Measurements from ENCODE around the gene TREH. TPM values are rescaled to one million over a fixed set of nuclear protein-coding genes. Genes with fewer than 3 reads are reported as not detected.
A peak's percentile ranks its signal among the peaks of the same experiment; 100 is the strongest.

Gene TREH
- polyA plus RNA-seq, 1 donor from 2014 or later, result 0.12 TPM

- TF ChIP-seq CTCF (IDR thresholded peaks at IDR 0.05; ENCODE audit: poor library complexity, severe bottlenecking) (no peak), MXI1 (conservative IDR thresholded peaks at IDR 0.05; ENCODE audit: poor library complexity, severe bottlenecking) (peak; percentile 60), TAF1 (IDR thresholded peaks at IDR 0.05; ENCODE audit: low read depth) (no peak), POLR2AphosphoS5 (IDR thresholded peaks at IDR 0.05) (peak; percentile 75), EP300 (conservative IDR thresholded peaks at IDR 0.05; ENCODE audit: poor library complexity, severe bottlenecking) (peak; percentile 32), SMC3 (conservative IDR thresholded peaks at IDR 0.05; ENCODE audit: poor library complexity) (peak; percentile 6), REST (IDR thresholded peaks at IDR 0.05; ENCODE audit: borderline replicate concordance) (peak; percentile 63)
Observed at GRCh38 chr11:118621071-118621783, 58.2 kb downstream of the TREH start.

GRCh38 chr11:118620529-118621070 is 58.9 kb downstream of the TREH start:
- H3K27me3 ChIP-seq (ENCODE audit: insufficient read depth, low read depth, low read length), result no peaks in the 10 kb centered on the region
- peak overlapping the region; percentile 89 for H3K9ac ChIP-seq (ENCODE audit: low read length)
- peak overlapping the region; percentile 83 for H3K4me3 ChIP-seq (ENCODE audit: low read length)
- H4K20me1 ChIP-seq (ENCODE audit: insufficient read depth), result no peaks in the 10 kb centered on the region
- TF ChIP-seq CTCF (IDR thresholded peaks at IDR 0.05; ENCODE audit: poor library complexity, severe bottlenecking) (no peak), EZH2 (IDR thresholded peaks at IDR 0.05; ENCODE audit: borderline replicate concordance, insufficient read depth, low read length, poor library complexity, severe bottlenecking) (no peak), POLR2AphosphoS5 (IDR thresholded peaks at IDR 0.05) (no peak), MXI1 (conservative IDR thresholded peaks at IDR 0.05; ENCODE audit: poor library complexity, severe bottlenecking) (no peak), RAD21 (conservative IDR thresholded peaks at IDR 0.05) (no peak), TAF1 (IDR thresholded peaks at IDR 0.05; ENCODE audit: low read depth) (no peak)
- peak overlapping the region; percentile 28 for H3K4me2 ChIP-seq (ENCODE audit: low read length)
- H3F3A ChIP-seq (ENCODE audit: insufficient read depth, low read length, poor library complexity, severe bottlenecking), result no peaks in the 10 kb centered on the region
- H3K27ac ChIP-seq (ENCODE audit: low read length), result peak overlapping the region; percentile 85
- H3K79me2 ChIP-seq (replicated peaks; ENCODE audit: insufficient read depth, low read length), result peaks cover 33% of the 10 kb centered on the region
- H3K36me3 ChIP-seq (ENCODE audit: insufficient read depth, low read length), result no peaks in the 10 kb centered on the region
- H3K9me2 ChIP-seq (ENCODE audit: insufficient read depth, low read length), result no peaks in the 10 kb centered on the region
- H2AFZ ChIP-seq (ENCODE audit: low read depth, low read length), result peak overlapping the region; percentile 71
- H3K9me3 ChIP-seq (ENCODE audit: low read length), result no peaks in the 10 kb centered on the region

More at GRCh38 chr11:118621071-118621783, 58.2 kb downstream of the TREH start:
- Histone ChIP-seq H3K27ac (ENCODE audit: low read length) (peak overlapping the region; percentile 85), H3K36me3 (ENCODE audit: insufficient read depth, low read length) (no peaks in the 10 kb centered on the region), H2AFZ (ENCODE audit: low read depth, low read length) (peak overlapping the region; percentile 71), H3F3A (ENCODE audit: insufficient read depth, low read length, poor library complexity, severe bottlenecking) (no peaks in the 10 kb centered on the region), H3K79me2 (replicated peaks; ENCODE audit: insufficient read depth, low read length) (peaks cover 33% of the 10 kb centered on the region), H3K9me3 (ENCODE audit: low read length) (no peaks in the 10 kb centered on the region), H3K9me2 (ENCODE audit: insufficient read depth, low read length) (no peaks in the 10 kb centered on the region), H3K9ac (ENCODE audit: low read length) (peak overlapping the region; percentile 89), H3K4me2 (ENCODE audit: low read length) (peak overlapping the region; percentile 98), H3K4me3 (ENCODE audit: low read length) (peak overlapping the region; percentile 83), H3K27me3 (ENCODE audit: insufficient read depth, low read depth, low read length) (no peaks in the 10 kb centered on the region), H4K20me1 (ENCODE audit: insufficient read depth) (no peaks in the 10 kb centered on the region)
